Activated T-cell treated with anti-CD3 and anti-CD28 coated beads, Interleukin-2, amount 50 U/mL, for 48 hours (primary cell): ENCODE data around the gene FAN1.

Experiments used
- DNase-seq, 2 experiments: peaks; one replicate each; pipeline ENCODE4 v3.0.0-alpha.2; 2020

FAN1 gene

GRCh38 chr15:30962659-30963058 lies 58.9 kb downstream of the FAN1 start:
- DNase-seq, result no peak

DNA sequence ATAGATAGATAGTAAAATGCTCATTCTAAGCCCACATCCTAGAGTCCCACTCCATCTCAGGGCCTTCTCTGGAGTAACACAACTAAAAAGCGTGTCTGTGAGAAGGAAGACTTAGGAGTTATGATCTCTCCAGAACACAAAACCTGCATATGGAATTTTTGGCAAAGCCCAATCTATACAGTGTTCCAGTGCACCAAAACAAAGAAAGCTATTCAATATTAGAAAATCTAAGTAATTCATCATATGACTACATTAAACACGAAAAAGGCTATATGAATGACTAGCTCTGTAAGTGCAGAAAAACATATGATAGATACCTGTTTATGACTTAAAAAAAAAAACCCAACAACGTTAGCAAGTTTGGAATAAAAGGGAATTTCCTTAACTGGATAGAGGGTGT lies 60.0 kb downstream of the FAN1 start:
- no peak for DNase-seq

- DNase-seq, result no peak
Observed at GRCh38 chr15:30969724-30970123, 66.0 kb downstream of the FAN1 start.

DNA sequence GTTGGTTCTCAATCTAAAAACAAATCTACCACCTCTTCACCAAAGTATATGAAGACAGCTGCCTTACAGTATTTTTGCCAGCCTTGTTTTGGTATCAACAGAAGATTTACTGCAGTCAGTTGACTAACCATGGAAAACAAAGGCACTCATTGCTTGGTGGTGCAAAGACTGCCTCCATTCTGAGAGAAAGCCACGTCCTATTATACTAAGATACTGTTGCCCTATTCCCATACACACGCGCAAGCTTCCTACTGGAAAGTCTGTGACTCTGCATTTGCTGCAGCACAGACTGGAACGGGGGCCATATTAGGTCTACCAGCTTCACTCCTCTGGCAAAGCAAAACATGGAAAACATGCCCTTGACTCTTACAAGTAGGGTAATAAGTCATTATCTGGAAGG lies 69.7 kb downstream of the FAN1 start:
- DNase-seq, result no peak

DNA sequence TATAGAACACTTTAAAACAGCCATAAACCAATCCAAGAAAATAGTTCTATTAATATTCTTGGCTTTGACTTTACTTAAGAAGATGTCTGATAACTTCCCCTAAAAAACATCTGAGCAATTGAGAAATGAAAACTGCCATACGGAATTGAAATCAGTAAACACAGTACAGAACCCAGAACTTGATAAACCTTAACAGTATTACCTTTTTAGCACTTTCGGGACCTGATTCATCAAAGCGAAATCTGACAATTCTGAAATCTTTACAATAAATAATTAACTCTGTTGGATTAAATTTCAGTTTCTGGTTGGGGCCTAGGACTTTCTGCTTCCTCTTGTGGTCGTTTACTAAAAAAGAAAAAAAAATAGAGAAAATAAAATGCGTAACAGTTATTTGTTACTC lies 70.4 kb downstream of the FAN1 start:
- DNase-seq, result no peak

DNA sequence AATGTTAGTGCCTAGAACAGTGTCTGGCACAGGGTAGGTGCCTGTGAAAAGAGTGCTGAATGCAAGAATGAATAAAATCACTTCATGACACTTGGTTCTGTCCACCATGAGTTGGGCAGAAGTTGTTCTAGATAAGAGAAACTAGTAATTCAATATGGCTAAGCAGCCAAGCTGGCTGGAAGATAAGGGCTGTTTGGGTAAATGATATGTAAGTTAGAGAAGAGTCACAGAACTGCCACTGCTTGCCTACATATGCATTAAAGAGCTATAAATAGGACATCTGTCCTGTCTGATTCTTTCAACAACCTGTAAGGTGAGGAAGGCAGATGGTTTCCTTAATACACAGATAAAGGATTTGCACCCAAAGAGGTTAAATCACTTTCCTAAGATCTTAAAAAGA lies 74.6 kb downstream of the FAN1 start:
- no peak for DNase-seq

GRCh38 chr15:30979457-30979856 lies 75.7 kb downstream of the FAN1 start:
- DNase-seq, result no peak

- no peak for DNase-seq
Observed at GRCh38 chr15:30984118-30984517, 80.4 kb downstream of the FAN1 start.

- no peak for DNase-seq
Observed at GRCh38 chr15:30984542-30984941, 80.8 kb downstream of the FAN1 start.

DNA sequence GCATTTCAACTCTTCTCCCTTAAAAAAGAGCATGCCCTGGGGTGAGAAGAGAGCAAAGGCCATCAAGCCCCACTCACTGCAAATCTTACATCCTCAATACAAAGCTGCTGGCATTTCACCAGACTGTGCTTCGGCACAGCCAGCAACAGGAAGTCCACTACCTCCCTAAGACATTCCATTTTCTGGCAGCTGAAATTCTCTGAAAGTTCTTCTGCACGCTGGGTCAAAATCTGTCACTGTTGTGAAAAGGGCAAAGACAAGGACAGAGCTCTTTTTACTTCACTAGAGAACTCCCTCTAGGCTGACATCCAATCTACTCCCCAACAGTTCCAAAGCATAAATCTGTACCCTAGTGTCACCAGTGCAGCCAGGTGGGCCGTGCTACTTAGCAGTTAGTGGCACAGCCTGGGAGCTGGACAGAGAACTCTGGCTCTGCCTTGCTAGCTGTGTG lies 81.4 kb downstream of the FAN1 start:
- DNase-seq, result no peak

DNA sequence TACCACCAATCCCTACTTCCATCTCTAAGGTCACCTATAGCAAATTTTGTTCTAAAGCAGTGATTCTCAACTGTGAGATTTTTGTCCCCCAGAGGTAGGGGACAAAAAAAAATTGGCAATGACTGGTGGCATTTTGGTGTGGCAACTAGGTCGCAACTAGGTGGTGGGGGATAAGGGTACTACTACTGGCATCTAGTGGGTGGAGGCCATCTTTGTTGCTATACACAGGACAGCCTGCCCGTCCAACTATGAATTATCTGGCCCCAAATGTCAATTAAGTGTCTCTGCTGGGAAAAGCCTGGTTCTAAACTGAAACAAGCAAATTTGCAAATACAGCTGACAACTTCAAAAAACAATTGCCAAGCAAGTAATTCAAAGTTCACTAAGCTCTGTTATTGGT lies 86.3 kb downstream of the FAN1 start:
- DNase-seq, result no peak

DNA sequence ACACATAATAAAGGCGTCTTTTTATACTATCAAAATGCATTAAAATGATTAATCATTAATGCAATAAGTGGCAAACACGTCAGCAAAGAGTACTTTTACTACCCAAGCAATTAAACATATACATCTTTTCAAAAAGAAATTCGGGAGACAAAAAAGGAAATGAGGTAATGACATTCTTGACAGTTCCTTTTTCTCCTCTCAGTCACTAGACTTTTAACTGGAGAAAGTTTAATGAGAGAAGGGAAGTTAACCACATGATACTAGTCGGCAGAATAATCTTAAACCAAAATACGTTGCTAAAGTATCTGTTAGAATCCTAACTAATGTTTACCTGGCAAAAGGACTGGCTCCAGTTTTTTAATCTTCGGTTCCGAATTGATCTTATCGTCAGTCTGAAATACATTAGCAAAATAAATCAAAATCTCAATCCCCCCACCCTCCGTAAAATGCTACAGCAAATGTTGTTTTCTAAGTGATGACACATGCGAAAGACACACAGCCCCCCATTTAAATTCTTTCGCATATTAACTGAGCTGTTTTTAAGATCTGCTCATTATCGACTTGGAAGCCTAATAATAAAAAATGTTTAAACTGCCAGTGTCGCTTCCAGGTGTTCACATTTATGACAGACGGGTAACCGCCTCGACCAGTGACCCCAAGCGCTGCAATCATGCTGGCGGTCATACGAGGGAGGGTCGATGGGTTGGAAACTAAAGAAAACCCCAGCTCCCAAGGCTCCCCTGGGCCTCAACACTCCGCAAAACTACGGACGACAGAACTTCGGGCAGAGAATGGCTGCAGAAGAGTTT lies 86.9 kb downstream of the FAN1 start:
- DNase-seq, result no peak

GRCh38 chr15:30991255-30992235 lies 87.8 kb downstream of the FAN1 start, which contains the start of gene MTMR10:
TSS of gene MTMR10 (minus strand) at chr15:30991628. CDS start at chr15:30991506, 122 bp downstream.
- peak; percentile 82 to 86 for DNase-seq

DNA sequence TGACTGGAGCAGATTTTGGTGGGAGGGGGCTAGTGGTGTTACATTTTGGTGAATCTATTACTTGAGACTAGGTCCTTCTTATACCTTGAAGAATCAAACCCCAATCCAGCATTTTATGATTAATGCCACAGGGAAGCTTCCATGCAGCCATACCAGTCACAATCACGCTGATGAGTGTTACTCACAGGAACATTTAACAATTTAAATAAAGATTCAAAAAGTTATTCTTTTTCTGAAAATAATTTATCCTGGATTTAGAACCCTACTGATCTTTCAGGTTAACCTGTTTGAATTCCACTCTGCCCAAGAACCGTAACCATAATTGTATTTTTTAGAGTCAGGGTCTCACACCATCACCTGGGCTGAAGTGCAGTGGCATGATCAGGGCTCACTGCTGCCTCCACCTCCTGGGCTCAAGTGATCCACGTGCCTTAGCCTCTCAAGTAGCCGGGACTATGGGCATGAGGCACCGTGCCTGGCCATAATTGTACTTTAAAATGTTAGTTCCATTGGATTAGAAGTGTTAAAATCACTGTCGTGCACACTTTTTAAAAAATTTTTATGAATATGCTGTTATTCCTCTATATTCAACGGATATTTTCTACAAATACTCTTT lies 88.6 kb downstream of the FAN1 start:
- DNase-seq, result no peak
